Activated naive CD4-positive, alpha-beta T cell treated with anti-CD3 and anti-CD28 coated beads for 36 hours (primary cell): ENCODE measurements around the gene RAP2A. TPM values are rescaled to one million over a fixed set of nuclear protein-coding genes. Genes with fewer than 3 reads are reported as not detected.

ENCODE experiments used
- CTCF ChIA-PET: fragments of 350-600 bp; sonication (Branson Sonifier 250); formaldehyde crosslinking; loops from one replicate; lab custom pipeline; 2021; ENCODE audit warnings: antibody characterized with exemption; lab: Charles Lee
- DNase-seq: peaks from one replicate; pipeline ENCODE4 v3.0.0-alpha.2; 2020
- H3K27ac Mint-ChIP-seq: one replicate; pipeline ENCODE4 v1.8.0; 2021; ENCODE audit warnings: mild to moderate bottlenecking, mixed read lengths
- H3K27me3 Mint-ChIP-seq: one replicate; pipeline ENCODE4 v1.8.0; 2021; ENCODE audit warnings: low read depth, mixed read lengths
- H3K36me3 Mint-ChIP-seq: one replicate; pipeline ENCODE4 v1.8.0; 2021; ENCODE audit warnings: low read depth, mixed read lengths
- H3K4me1 Mint-ChIP-seq: one replicate; pipeline ENCODE4 v1.8.0; 2021; ENCODE audit warnings: low read depth, mixed read lengths
- H3K4me3 Mint-ChIP-seq: one replicate; pipeline ENCODE4 v1.8.0; 2021; ENCODE audit warnings: mild to moderate bottlenecking, moderate library complexity, mixed read lengths
- H3K9me3 Mint-ChIP-seq: one replicate; pipeline ENCODE4 v1.8.0; 2021; ENCODE audit warnings: mixed read lengths
- intact Hi-C: fragments of 100-400 bp; cut with micrococcal nuclease; formaldehyde crosslinking; loops from one replicate; pipeline ENCODE4 v1.15.1; 2023
- total RNA-seq, 2 experiments: library from RNA; stranded (reverse); gene quantifications; one replicate each; pipeline ENCODE4 v1.2.3, GENCODE V29; 2021

Gene RAP2A
- total RNA-seq, 2 experiments from 2014 or later, result 9.9 to 10.8 TPM

DNA sequence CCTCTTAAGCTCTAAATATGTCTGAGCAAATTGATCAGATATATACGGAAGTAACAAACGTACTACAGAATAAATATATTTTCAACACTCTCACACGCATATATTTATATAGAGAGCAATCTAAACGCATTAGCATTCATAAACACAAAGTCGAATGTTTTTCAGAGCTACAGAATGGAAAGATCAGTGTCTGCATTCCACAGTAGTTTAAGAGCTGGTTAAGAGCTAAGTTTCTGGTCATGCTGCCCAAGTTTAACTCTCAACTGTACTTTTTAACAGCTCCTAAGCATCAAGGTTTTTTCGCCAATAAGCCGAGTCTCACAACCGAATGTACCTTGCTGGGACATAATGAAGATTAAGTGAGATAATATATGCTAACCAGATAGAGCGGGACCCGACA, 36.7 kb upstream of the RAP2A start:
- Mint-ChIP-seq H3K4me1 (no peaks in the 10 kb centered on the region), H3K27me3 (no peaks in the 10 kb centered on the region), H3K9me3 (peaks cover 2% of the 10 kb centered on the region), H3K4me3 (no peak overlapping the region), H3K36me3 (peaks cover 6% of the 10 kb centered on the region), H3K27ac (no peak overlapping the region)
- CTCF ChIA-PET, result no interaction called here
- DNase-seq, result no peak
- intact Hi-C loops, result no loop called here

GRCh38 chr13:97401421-97401820, 32.5 kb upstream of the RAP2A start:
- Mint-ChIP-seq H3K9me3 (peaks cover 4% of the 10 kb centered on the region), H3K27me3 (peaks cover 3% of the 10 kb centered on the region), H3K27ac (no peak overlapping the region), H3K4me1 (no peaks in the 10 kb centered on the region), H3K36me3 (peaks cover 2% of the 10 kb centered on the region), H3K4me3 (no peak overlapping the region)
- DNase-seq, result no peak
- CTCF ChIA-PET, result no interaction called here
- intact Hi-C loops, result no loop called here

DNA sequence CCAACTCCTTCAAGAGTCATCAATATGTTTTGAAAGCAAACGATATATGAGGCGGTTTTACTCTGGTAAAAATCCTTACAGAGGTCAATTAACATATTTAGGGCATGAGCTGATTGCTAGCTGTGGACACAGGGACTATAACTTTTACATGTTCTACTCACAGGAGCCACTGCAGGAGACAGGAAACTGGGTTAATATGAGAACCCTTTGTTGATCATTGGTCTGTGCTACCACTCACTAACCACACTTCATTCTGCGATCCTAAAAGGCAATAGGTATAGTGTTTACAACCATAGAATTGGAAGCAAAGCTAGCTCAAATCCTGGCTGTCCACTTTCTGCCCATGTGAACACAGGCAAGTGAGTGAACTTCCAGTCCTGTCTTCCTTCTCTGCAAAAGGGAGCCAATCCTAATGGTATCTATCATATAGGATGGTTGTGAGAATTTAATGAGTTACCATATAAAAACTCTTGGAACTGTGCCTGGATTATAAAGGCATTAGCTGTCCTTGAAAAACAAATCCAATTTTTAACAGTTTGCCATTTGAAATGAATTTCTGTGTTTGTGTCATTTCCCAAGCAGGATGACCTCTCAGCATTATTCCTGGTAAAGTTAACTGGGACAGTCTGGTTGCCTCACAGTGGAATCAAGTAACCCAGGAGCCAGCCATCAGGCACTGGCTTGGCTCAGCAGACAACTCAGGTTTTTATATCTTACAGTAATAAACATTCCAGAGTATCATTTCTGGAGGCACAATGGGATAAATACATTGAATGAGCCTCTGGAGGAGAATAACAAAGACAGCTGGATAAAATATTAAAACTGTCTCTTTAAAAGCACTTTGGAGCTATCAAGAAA, 29.8 kb upstream of the RAP2A start:
- intact Hi-C loops, result no loop called here
- H3K4me3 Mint-ChIP-seq, result no peak overlapping the region
- DNase-seq, result no peak
- no peak overlapping the region for H3K27ac Mint-ChIP-seq
- H3K9me3 Mint-ChIP-seq, result peaks cover 4% of the 10 kb centered on the region
- CTCF ChIA-PET, result interaction anchor here (2.1 kb wide), 1 partner anchor 294 kb away, joined by 5 read pairs; no protein-coding TSS in a partner anchor
- no peaks in the 10 kb centered on the region for H3K4me1 Mint-ChIP-seq
- peaks cover 8% of the 10 kb centered on the region for H3K27me3 Mint-ChIP-seq
- H3K36me3 Mint-ChIP-seq, result peaks cover 2% of the 10 kb centered on the region

- Mint-ChIP-seq H3K9me3 (no peaks in the 10 kb centered on the region), H3K27me3 (peaks cover 8% of the 10 kb centered on the region), H3K27ac (no peak overlapping the region), H3K36me3 (no peaks in the 10 kb centered on the region), H3K4me3 (no peak overlapping the region), H3K4me1 (no peaks in the 10 kb centered on the region)
- no peak for DNase-seq
- CTCF ChIA-PET, result interaction anchor here (0.6 kb wide), 1 partner anchor 125 kb away, joined by 3 read pairs; no protein-coding TSS in a partner anchor
- intact Hi-C loops, result no loop called here
Observed at GRCh38 chr13:97407540-97407939, 26.4 kb upstream of the RAP2A start.

GRCh38 chr13:97408938-97409337, 25.0 kb upstream of the RAP2A start:
- Mint-ChIP-seq H3K27ac (no peak overlapping the region), H3K4me1 (no peaks in the 10 kb centered on the region), H3K4me3 (no peak overlapping the region), H3K36me3 (no peaks in the 10 kb centered on the region), H3K27me3 (peaks cover 11% of the 10 kb centered on the region), H3K9me3 (no peaks in the 10 kb centered on the region)
- intact Hi-C loops, result no loop called here
- DNase-seq, result no peak
- CTCF ChIA-PET, result no interaction called here

GRCh38 chr13:97411984-97412383, 22.0 kb upstream of the RAP2A start:
- peaks cover 9% of the 10 kb centered on the region for H3K27me3 Mint-ChIP-seq
- H3K4me1 Mint-ChIP-seq, result no peaks in the 10 kb centered on the region
- intact Hi-C loops, result no loop called here
- H3K27ac Mint-ChIP-seq, result no peak overlapping the region
- CTCF ChIA-PET, result no interaction called here
- DNase-seq, result no peak
- no peak overlapping the region for H3K4me3 Mint-ChIP-seq
- H3K9me3 Mint-ChIP-seq, result no peaks in the 10 kb centered on the region
- no peaks in the 10 kb centered on the region for H3K36me3 Mint-ChIP-seq

GRCh38 chr13:97413694-97414093, 20.3 kb upstream of the RAP2A start:
- H3K4me1 Mint-ChIP-seq, result no peaks in the 10 kb centered on the region
- no peaks in the 10 kb centered on the region for H3K36me3 Mint-ChIP-seq
- DNase-seq, result no peak
- intact Hi-C loops, result no loop called here
- H3K27ac Mint-ChIP-seq, result no peak overlapping the region
- no peak overlapping the region for H3K4me3 Mint-ChIP-seq
- no peaks in the 10 kb centered on the region for H3K9me3 Mint-ChIP-seq
- peaks cover 5% of the 10 kb centered on the region for H3K27me3 Mint-ChIP-seq
- CTCF ChIA-PET, result no interaction called here

GRCh38 chr13:97414392-97414791, 19.6 kb upstream of the RAP2A start:
- CTCF ChIA-PET, result interaction anchor here (0.9 kb wide), 1 partner anchor 55 kb away, joined by 3 read pairs; no protein-coding TSS in a partner anchor
- intact Hi-C loops, result no loop called here
- Mint-ChIP-seq H3K4me3 (no peak overlapping the region), H3K4me1 (no peaks in the 10 kb centered on the region), H3K27me3 (peaks cover 5% of the 10 kb centered on the region), H3K36me3 (no peaks in the 10 kb centered on the region), H3K27ac (no peak overlapping the region), H3K9me3 (no peaks in the 10 kb centered on the region)
- no peak for DNase-seq

DNA sequence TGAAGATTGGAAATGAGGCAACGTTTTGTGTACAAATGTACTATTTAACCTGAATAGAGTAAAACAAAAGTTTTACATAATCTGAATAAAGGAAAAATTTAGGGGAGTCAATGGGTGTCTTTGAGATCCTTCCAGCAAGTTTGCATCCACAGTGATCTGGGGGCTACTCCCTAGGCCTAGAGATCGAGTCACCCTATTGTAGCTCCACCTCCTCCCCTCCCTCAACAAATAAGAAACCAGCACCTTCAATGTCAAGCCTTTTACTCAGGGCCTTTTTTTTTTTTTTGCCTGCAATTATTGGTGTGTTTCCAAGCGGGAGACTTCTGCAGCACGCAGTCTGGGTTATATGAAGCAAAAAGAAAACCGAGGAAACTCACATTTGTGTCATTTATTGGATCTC, 16.3 kb upstream of the RAP2A start:
- Mint-ChIP-seq H3K27ac (no peak overlapping the region), H3K4me3 (no peak overlapping the region), H3K27me3 (peaks cover 9% of the 10 kb centered on the region), H3K9me3 (no peaks in the 10 kb centered on the region), H3K36me3 (no peaks in the 10 kb centered on the region), H3K4me1 (no peaks in the 10 kb centered on the region)
- intact Hi-C loops, result no loop called here
- DNase-seq, result no peak
- CTCF ChIA-PET, result interaction anchor here (1.1 kb wide), 1 partner anchor 85 kb away, joined by 4 read pairs; no protein-coding TSS in a partner anchor

DNA sequence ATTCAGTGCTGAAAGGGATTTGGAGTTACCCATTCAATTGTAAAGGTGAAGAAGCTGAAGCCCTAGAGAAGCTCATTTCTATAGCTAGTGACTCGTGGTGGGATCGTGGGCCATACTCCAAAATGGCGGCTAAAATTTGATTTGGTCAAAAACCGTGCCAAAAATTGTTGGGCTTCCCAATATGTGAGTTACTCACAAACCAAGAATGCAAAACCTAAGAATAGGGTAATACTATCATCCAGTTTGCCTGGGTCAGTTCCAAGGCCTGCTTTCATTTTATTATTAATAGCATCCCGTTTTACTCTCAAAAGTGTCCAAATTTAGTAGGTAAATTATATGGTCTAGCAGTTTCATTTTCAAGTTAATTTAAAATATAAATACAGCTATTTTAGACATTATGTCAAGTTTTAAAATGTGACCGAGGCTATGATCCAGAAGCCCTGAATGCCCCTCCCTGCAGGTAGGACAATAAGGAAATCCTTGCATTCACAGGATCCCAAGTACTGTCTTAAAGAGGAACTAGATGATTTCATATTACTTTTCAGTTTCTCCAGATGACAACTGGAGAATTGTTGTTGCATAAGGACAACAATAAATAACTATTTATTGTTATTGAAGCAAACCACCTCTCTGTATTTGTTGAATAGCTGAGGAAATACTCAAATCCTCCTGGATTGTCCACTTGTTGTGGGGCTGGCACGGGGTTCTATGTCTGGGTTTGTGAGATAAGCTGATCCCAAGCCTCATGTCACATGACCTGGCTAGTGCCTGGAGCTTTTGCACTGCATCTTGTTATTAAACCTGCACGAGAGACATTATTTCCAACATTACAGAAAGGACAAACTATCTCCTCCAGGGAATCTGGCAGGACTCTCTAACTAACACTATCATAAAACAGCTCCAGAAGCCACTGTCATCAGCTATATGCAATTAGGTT, 11.6 kb upstream of the RAP2A start:
- CTCF ChIA-PET, result no interaction called here
- Mint-ChIP-seq H3K4me1 (no peaks in the 10 kb centered on the region), H3K36me3 (no peaks in the 10 kb centered on the region)

GRCh38 chr13:97423300-97424045, 10.5 kb upstream of the RAP2A start:
- no peaks in the 10 kb centered on the region for H3K4me1 Mint-ChIP-seq
- H3K9me3 Mint-ChIP-seq, result no peaks in the 10 kb centered on the region

More for the DNA sequence above, 11.6 kb upstream of the RAP2A start:
- Mint-ChIP-seq H3K27me3 (peaks cover 6% of the 10 kb centered on the region), H3K4me3 (no peak overlapping the region), H3K9me3 (no peaks in the 10 kb centered on the region), H3K27ac (no peak overlapping the region)
- intact Hi-C loops, result no loop called here
- DNase-seq, result no peak

DNA sequence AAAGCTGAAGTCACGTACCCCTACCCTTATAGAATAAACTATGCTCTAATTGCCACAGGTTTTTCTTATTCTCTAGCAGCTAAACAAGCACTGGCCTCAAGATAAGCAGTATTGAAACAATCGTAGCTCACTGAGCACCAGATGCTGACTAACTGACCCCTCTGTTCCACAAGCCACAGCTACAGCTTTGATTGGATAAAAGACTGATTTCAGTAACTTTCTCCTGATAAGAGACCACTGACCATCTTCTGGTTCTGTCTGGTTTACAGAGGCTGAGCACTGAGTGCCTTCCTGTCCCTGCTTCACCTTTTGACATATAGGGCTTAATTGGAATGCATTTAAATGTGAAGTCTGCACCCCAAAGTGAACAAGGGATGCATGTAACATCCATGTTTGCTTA, 8.4 kb upstream of the RAP2A start:
- H3K4me3 Mint-ChIP-seq, result no peak overlapping the region
- no peaks in the 10 kb centered on the region for H3K4me1 Mint-ChIP-seq
- intact Hi-C loops, result no loop called here
- H3K27ac Mint-ChIP-seq, result no peak overlapping the region
- H3K9me3 Mint-ChIP-seq, result no peaks in the 10 kb centered on the region
- no peak for DNase-seq
- CTCF ChIA-PET, result no interaction called here
- H3K27me3 Mint-ChIP-seq, result peaks cover 2% of the 10 kb centered on the region
- H3K36me3 Mint-ChIP-seq, result no peaks in the 10 kb centered on the region

More at GRCh38 chr13:97423300-97424045, 10.5 kb upstream of the RAP2A start:
- CTCF ChIA-PET, result no interaction called here
- Mint-ChIP-seq H3K36me3 (no peaks in the 10 kb centered on the region), H3K27me3 (peaks cover 6% of the 10 kb centered on the region), H3K27ac (no peak overlapping the region), H3K4me3 (no peak overlapping the region)
- no peak for DNase-seq
- intact Hi-C loops, result no loop called here
